ENCODE results near the gene TMEM190.

DNA sequence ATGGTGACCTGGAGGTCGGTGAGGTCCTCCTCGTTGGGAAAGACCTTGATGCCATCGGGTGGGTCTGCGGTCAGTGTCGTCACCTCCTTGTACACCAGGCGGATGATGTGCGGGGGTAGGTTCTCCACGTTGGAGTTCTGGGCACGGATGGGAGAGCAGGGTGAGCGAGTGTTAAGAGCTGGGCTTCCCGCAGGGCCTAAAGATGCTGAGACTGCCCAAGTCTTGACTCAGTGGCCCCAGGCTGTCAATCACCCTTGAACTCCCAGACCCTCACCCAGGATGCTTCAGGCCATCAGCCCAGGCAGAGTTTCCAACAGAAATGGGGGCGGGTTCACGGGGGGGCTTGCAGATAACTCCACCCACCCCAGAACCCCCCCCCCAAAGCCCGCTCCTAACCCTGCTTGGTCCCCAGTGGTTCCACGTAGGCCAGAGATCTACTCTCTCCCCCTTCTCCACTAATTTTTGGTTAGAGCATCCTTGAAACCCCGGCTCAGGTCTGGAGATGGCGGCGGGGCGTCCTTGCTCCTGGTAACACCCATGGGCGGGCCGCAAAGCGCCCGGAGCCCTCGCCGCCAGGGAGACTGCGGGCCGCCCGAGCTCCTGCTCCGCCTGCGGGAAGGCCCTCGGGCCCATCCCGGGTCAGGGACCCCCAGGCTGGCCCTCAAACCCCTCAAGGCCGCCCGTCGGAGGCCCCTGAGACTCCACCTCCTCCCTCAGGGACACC lies 30.4 kb downstream of the TMEM190 start:
- TF ChIP-seq, protein P1, sequence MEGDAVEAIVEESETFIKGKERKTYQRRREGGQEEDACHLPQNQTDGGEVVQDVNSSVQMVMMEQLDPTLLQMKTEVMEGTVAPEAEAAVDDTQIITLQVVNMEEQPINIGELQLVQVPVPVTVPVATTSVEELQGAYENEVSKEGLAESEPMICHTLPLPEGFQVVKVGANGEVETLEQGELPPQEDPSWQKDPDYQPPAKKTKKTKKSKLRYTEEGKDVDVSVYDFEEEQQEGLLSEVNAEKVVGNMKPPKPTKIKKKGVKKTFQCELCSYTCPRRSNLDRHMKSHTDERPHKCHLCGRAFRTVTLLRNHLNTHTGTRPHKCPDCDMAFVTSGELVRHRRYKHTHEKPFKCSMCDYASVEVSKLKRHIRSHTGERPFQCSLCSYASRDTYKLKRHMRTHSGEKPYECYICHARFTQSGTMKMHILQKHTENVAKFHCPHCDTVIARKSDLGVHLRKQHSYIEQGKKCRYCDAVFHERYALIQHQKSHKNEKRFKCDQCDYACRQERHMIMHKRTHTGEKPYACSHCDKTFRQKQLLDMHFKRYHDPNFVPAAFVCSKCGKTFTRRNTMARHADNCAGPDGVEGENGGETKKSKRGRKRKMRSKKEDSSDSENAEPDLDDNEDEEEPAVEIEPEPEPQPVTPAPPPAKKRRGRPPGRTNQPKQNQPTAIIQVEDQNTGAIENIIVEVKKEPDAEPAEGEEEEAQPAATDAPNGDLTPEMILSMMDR (IDR thresholded peaks at IDR 0.05), result no peak
- TF ChIP-seq EZH2 (IDR thresholded peaks at IDR 0.05; ENCODE audit: borderline replicate concordance, insufficient read depth, low read depth, low read length, poor library complexity, severe bottlenecking), result no peak

Measured in B cell (primary cell).